G401.6 (cell line): ENCODE results near the gene GPC6.

ENCODE experiments used
- FAIRE-seq: peaks from 2 replicates; lab custom pipeline; 2012; peaks lifted over from hg19 to GRCh38; lab: Jason Lieb, UNC

GPC6 gene

DNA sequence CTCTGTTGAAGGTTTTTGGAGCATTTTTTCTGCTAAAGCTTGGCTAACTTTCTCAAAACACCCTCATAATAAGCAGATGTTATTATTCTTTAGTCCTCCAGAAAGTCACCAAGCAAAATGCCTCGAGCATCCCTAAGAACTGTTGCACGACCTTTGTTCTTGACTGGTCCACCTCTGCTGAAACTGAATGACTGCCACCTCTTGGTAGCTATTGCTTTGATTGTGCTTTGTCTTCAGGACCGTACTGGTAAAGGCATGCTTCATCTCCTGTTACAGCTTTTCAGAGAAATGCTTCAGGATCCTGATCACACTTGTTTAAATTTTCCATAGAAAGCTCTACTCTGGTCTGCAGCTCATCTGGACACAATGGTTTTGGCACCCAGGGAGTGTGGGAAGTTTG lies 998.1 kb downstream of the GPC6 start:
- FAIRE-seq = no peak

GRCh38 chr13:94227255-94227879 lies 1000.8 kb downstream of the GPC6 start:
- FAIRE-seq = no peak

DNA sequence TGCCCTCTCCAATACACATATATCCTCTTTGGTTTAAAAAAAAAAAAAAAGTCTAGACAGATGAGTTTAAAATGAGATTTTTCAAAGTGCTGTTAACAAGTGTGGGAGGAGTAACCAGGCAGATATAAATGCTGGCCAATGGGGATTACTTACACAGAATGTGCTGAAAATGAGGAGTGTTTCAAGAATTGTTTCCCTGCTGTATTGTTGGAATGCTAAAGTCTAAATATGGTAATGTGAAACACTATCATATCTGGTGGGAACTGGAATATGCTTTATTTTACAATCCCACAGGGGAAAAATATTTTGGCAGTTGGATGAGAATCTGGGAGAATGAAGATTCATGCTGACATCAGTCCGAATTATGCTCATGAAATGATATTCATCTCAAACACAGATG lies 1002.2 kb downstream of the GPC6 start:
- FAIRE-seq = no peak

DNA sequence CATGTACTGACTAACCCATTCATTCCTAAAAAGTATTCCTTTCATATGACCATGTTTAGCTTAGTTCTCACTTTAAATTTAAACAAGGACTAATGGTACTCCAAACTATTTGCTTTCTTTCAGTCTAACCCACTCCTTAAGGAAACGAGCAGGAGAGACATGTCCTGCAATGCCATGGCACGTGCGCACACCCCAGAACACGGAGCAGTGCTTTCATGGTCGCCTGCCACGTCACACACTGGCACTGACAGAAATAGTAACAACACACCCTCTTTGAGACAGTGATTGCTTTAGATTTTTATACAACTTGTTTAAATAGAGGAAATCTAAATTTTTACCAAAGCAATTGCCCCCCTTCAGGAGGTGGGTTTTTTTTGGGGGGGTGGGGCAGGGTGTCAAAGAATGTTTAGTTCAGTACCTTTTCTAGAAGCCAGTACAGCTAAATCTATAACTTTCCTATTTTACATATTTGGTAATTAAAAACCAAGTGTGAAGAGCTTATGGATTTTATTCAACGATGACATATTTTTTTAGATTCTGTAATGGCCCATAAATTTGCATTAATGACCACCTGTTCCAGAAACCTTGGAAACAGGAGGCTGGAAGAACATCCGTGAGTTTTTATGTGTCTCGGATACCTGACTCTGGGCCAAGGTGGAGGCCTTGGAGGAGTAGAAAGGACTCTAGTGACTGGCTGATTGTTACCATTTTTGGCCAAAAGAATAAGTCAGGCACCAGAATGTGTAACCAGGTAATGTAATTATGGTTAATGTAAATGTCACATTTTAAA lies 1005.7 kb downstream of the GPC6 start:
- FAIRE-seq = no peak

GRCh38 chr13:94232956-94233355 lies 1006.3 kb downstream of the GPC6 start:
- no peak for FAIRE-seq

DNA sequence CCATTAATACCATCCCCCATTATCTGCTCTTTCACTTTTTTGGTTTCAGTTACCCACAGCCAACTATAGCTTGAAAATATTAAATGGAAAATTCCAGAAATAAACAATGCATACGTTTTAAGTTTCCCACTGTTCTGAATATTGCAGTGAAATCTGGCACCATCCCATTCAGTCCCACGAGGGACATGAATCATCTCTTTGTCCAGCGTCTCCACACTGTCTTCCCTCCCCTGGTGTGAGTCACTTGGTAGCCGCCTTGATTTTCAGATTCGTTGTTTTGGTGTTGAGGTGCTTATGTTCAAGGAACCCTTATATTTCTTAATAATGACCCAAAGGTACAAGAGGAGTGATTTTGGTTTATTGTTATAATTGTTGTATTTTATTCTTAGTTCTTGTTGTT lies 1006.8 kb downstream of the GPC6 start:
- FAIRE-seq = no peak

GRCh38 chr13:94233837-94234236 lies 1007.2 kb downstream of the GPC6 start:
- no peak for FAIRE-seq

- no peak for FAIRE-seq
Measured at GRCh38 chr13:94234738-94235137, 1008.1 kb downstream of the GPC6 start.

DNA sequence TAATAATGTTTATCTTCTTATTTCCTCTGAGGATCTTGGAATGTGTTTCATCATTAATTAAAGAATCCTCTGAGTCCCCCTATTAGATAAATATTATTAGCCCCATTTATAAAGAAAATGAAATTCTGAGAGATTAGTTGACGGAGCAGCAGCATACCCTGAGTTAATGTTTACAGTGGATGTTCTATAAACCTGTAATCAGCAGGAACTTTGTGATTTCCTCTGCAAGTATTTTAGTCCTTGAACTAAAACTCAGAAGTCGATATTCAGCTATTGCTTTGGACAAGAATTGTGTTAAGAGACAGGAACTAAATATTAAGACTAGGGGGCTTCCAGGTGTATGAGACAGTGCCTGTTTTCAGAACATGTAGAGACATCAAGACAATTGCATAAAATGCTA lies 1009.5 kb downstream of the GPC6 start:
- no peak for FAIRE-seq

GRCh38 chr13:94236872-94237271 lies 1010.3 kb downstream of the GPC6 start:
- FAIRE-seq = no peak

DNA sequence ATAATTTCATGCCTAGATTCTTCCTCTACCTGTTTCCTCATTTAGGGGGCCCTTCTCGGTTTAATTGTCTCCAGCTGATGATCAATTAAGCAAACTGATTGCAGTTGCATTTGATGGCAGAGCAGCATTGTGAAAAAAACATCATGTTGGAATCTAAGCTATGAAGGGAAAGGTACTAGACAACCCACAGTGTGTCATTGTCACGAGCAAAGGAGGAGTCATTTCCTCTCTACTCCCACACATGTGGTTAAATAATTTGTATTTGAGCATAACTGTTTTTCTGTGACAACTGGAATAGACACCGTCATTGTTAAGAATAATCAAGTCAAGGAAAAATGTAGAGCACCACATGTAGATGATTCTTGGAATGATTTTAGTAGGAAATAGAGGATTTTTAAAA lies 1012.5 kb downstream of the GPC6 start:
- FAIRE-seq = no peak

DNA sequence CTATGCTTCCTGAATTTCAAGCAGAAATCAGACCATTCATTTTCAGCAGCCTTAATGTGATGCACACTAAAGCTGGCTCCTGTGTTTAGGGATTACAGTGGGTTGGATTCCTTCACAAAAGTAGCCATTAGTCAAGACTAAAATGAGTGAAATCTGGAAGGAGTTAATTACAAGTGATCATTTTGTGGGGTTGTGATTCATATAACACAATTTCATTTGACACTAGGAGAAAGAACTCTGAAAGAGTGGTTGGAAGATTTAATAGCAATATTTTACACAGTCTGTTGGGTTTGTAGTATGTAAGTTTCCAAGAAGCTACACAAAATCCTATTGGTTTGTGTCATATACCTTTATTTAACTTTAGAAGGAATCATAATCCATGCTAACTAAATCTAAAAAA lies 1015.9 kb downstream of the GPC6 start:
- no peak for FAIRE-seq

- no peak for FAIRE-seq
Measured at GRCh38 chr13:94243551-94243950, 1016.9 kb downstream of the GPC6 start.

- FAIRE-seq = no peak
Measured at GRCh38 chr13:94246495-94246894, 1019.9 kb downstream of the GPC6 start.

DNA sequence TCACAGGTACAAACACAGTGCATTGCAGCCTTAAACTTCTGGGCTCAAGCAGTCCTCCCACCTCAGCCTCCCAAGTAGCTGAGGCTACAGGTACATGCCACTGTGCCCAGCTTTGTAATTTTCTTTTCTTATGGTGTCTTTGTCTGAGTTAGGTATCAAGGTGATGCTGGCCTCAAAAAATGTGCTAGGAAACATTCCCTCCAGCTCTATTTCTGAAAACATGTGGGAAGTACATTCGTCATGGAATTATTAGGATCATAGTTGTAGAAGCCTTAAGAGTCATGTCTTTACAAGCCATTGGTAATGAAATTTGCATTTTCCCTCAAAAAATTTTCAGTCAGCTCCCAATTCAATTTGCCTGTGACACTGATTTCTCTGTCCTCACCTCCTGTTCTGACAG lies 1021.3 kb downstream of the GPC6 start:
- FAIRE-seq = no peak

DNA sequence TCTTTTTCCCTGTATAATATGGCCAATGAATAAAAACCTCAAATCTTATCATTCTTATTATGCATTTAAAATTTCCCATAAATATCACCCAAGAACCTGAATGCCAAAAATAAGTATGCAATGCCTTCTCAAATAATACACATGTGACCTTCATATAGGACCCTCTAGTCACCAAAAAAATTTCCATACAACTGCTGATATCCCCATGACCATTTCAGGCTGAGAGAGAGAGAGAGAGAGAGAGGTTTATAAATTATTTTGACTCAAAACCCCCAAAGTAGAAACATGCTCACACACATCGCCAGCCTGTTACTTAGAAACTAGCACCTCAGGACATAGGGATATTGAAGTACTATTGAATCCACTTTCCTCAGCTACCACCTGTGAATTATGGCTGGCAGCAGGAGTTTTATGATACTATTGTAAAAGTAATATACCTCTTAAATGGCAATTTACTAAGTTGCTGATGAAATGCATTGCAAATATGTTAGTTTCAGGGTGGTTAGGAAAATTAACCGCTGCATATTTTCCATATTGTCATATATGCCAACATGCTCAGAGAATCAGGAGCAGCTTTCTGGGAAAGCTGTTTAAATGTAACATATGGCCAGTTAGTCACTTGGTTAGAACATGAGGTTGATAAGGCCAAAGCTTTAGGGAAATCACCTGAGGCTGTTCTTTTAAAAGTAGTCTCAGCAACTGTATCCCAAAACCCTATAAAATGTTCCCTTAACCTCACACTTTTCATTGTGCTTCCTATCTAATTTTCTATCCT lies 1022.0 kb downstream of the GPC6 start:
- no peak for FAIRE-seq

GRCh38 chr13:94249512-94249911 lies 1022.9 kb downstream of the GPC6 start:
- FAIRE-seq = no peak

DNA sequence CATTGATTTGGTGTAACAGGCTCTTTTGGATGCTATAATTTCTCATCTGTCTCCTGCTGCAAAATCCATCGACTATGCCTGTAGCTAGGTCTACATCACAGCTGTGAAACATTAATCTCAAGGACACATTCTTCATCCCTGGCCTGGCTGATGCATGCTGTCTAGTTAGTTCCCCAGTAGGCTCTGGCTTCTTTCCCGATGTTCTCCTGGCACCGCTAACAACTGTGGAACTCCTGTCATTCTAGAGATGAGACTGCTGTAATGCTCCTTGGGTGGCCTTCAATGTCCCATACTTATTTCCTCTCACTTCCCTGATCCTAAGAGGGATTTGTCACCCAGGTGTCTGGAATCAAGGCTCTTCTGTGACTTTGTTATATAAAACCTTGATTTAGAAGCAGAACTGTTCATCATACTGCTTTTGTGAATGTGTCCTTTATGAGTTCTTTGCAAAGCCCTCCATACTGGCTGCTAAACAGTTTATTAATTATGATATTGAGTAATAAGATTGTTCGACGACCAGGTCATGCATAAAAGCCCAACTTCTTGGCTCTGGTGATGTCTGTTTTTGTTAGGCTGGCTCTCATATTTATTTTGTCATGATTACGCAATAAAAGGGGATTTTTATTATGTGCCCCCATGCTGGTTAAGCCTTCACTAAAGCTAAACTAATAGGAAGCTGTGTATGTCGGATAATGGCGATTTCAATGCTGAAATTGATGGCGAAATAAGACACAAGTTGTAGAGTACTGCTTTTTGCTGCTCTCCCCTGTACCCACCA lies 1025.4 kb downstream of the GPC6 start:
- no peak for FAIRE-seq

DNA sequence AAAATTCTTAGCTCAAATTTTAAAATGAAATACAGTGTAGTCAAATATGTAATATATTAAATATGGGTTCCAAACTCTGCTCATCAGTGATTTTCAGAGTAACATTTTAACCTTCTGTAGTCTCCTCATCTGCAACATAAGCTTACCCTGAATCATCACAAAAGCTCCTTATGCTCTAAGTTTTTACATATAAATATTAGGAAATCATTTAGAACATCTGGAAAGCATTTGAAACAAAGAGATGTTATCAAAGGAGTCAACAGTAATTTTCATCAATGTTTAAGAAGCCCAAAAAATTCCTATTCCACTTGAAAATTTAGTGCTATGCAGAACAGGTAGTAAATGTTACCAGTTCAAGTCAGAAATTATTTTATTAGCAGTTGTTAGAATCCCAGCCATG lies 1028.1 kb downstream of the GPC6 start:
- no peak for FAIRE-seq

GRCh38 chr13:94256721-94257120 lies 1030.1 kb downstream of the GPC6 start:
- FAIRE-seq = no peak

- FAIRE-seq = no peak
Measured at GRCh38 chr13:94259984-94260383, 1033.4 kb downstream of the GPC6 start.

DNA sequence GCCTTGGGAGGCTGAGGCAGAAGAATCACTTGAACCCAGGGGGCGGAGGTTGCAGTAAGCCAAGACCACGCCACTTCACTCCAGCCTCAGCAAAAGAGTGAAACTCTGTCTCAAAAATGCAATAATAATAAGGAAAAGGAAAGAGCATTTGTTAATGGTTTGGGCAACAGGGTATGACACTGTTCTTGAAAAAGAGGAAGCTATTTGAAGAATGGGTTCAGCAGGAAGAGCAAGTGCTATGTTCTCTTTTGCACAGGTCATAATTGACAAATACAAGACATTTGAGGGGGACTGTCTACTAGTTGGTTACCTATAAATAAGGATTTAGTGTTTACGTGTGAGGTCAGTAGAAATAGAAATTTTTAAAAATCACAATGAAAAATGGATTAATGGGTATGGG lies 1034.6 kb downstream of the GPC6 start:
- FAIRE-seq = no peak

DNA sequence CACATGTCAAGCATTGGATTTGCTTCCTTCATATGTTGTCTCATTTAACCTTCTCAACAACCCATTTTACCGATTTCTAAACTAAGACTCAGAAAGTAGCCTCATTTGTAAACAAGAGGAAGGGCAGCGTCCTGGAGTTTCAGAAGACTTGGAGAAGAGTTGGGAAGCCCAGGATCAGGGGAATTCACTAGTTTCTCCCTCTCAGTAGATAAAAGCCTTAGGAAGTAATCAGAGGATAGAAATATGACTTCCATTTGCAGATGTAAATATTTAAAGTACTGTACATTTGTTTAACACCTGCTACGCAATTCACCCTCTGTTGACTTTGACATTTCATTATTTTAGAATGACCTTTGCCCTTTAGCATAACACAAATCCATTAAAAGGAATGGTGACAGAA lies 1036.4 kb downstream of the GPC6 start:
- FAIRE-seq = no peak
